ENCODE data around the gene PGM1. TPM values are rescaled to one million over a fixed set of nuclear protein-coding genes. Genes with fewer than 3 reads are reported as not detected.

PGM1 gene
- total RNA-seq, 1 experiment from 2014 or later: 77.2 TPM

DNA sequence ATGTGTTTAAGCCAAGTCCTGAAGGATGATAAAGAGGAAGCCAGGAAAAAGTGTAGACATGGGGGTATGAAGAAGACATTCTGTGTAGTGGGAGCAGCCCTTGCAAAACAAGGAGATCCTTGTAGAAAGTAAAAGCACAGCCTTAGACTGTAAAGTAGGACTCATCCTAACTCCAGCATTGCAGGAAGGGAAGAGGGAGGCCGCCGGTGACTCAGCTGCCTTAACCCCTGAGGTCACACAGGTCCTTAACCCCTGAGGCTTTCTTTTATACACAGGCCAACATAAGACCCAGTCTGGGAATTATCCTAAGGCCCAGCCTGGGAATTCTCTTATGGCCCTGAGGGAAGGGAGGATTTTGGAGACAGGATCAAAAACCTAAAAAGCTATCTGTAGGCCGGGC, 18.0 kb downstream of the PGM1 start:
- peak; percentile 69; the same call in 1 of the 2 replicates for ATAC-seq

DNA sequence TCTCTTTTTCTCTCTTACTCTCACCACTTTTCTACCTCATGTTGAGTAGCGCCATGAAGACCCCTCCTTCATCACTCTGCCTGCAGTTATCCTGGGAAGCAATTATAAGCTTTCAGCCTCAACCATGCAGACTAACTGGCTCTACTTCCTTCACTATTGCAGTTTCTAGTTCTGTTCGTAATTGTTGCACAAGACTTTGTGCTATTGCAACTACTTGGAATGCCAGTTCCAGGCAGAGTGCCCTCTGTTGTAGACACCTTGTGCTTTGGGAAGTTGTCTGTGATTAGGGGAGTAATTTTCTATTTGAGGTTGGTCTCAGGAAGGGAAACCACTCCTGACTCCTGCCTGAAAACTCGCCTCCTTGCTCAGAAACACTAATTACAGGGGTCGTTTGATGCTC, 19.4 kb downstream of the PGM1 start:
- no TSS peak for BruUV-seq (replicated peaks)
- in situ Hi-C loops (cut with HindIII; ENCODE audit: low pct_unique_long_range_greater_than_20kb, low sequenced_read_pairs): no loop called here
- CTCF ChIA-PET: interaction anchor here (1.1 kb wide), 1 partner anchor 79 kb away, joined by 4 read pairs; no protein-coding TSS in a partner anchor

More for the DNA sequence above, 18.0 kb downstream of the PGM1 start:
- BruUV-seq (replicated peaks): no TSS peak
- Histone ChIP-seq H3K36me3 (ENCODE audit: control insufficient read depth, insufficient read depth, low read length) (no peaks in the 10 kb centered on the region), H3K27me3 (ENCODE audit: control insufficient read depth, insufficient read depth, low read length) (no peaks in the 10 kb centered on the region), H3K4me3 (ENCODE audit: low read depth in 2 of 2, low read length in 2 of 2) (no peak overlapping the region), H3K4me1 (ENCODE audit: control insufficient read depth, insufficient read depth, low read length) (peaks cover 12% of the 10 kb centered on the region), H3K27ac (ENCODE audit: low read length) (no peak overlapping the region), H3K9me3 (ENCODE audit: control insufficient read depth, insufficient read depth, low read depth, low read length) (no peaks in the 10 kb centered on the region)
- in situ Hi-C loops (cut with HindIII; ENCODE audit: low pct_unique_long_range_greater_than_20kb, low sequenced_read_pairs): no loop called here
- intact Hi-C loops (cut with micrococcal nuclease; ENCODE audit: unreplicated experiment): no loop called here
- DNase-seq (ENCODE audit: low read depth, low spot score): no peak
- ChIA-PET CTCF (no interaction called here), POLR2A (interaction anchor here (0.6 kb wide), 1 partner anchor 36 kb away, joined by 3 read pairs; no protein-coding TSS in a partner anchor)
- TF ChIP-seq SIN3A (IDR thresholded peaks at IDR 0.05; ENCODE audit: borderline replicate concordance, insufficient read depth, low read depth, low read length): no peak
- TF ChIP-seq, protein P1, sequence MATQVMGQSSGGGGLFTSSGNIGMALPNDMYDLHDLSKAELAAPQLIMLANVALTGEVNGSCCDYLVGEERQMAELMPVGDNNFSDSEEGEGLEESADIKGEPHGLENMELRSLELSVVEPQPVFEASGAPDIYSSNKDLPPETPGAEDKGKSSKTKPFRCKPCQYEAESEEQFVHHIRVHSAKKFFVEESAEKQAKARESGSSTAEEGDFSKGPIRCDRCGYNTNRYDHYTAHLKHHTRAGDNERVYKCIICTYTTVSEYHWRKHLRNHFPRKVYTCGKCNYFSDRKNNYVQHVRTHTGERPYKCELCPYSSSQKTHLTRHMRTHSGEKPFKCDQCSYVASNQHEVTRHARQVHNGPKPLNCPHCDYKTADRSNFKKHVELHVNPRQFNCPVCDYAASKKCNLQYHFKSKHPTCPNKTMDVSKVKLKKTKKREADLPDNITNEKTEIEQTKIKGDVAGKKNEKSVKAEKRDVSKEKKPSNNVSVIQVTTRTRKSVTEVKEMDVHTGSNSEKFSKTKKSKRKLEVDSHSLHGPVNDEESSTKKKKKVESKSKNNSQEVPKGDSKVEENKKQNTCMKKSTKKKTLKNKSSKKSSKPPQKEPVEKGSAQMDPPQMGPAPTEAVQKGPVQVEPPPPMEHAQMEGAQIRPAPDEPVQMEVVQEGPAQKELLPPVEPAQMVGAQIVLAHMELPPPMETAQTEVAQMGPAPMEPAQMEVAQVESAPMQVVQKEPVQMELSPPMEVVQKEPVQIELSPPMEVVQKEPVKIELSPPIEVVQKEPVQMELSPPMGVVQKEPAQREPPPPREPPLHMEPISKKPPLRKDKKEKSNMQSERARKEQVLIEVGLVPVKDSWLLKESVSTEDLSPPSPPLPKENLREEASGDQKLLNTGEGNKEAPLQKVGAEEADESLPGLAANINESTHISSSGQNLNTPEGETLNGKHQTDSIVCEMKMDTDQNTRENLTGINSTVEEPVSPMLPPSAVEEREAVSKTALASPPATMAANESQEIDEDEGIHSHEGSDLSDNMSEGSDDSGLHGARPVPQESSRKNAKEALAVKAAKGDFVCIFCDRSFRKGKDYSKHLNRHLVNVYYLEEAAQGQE (IDR thresholded peaks at IDR 0.05; ENCODE audit: insufficient read depth in 1 of 2, low read depth in 2 of 2, low read length in 1 of 2): no peak
- TF ChIP-seq TCF7L2 (IDR thresholded peaks at IDR 0.05; ENCODE audit: low read depth, low read length): no peak
- TF ChIP-seq POLR2AphosphoS5 (IDR thresholded peaks at IDR 0.05; ENCODE audit: low read depth, low read length): no peak
- TF ChIP-seq, protein P2, sequence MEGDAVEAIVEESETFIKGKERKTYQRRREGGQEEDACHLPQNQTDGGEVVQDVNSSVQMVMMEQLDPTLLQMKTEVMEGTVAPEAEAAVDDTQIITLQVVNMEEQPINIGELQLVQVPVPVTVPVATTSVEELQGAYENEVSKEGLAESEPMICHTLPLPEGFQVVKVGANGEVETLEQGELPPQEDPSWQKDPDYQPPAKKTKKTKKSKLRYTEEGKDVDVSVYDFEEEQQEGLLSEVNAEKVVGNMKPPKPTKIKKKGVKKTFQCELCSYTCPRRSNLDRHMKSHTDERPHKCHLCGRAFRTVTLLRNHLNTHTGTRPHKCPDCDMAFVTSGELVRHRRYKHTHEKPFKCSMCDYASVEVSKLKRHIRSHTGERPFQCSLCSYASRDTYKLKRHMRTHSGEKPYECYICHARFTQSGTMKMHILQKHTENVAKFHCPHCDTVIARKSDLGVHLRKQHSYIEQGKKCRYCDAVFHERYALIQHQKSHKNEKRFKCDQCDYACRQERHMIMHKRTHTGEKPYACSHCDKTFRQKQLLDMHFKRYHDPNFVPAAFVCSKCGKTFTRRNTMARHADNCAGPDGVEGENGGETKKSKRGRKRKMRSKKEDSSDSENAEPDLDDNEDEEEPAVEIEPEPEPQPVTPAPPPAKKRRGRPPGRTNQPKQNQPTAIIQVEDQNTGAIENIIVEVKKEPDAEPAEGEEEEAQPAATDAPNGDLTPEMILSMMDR (IDR thresholded peaks at IDR 0.05): no peak

More for the DNA sequence above, 19.4 kb downstream of the PGM1 start:
- no peak for TF ChIP-seq TCF7L2 (IDR thresholded peaks at IDR 0.05; ENCODE audit: low read depth, low read length)
- TF ChIP-seq POLR2AphosphoS5 (IDR thresholded peaks at IDR 0.05; ENCODE audit: low read depth, low read length): no peak
- TF ChIP-seq, protein P2 (IDR thresholded peaks at IDR 0.05): no peak
- TF ChIP-seq SIN3A (IDR thresholded peaks at IDR 0.05; ENCODE audit: borderline replicate concordance, insufficient read depth, low read depth, low read length): no peak
- TF ChIP-seq, protein P1 (IDR thresholded peaks at IDR 0.05; ENCODE audit: insufficient read depth in 1 of 2, low read depth in 2 of 2, low read length in 1 of 2): no peak
- Histone ChIP-seq H3K4me3 (ENCODE audit: low read depth in 2 of 2, low read length in 2 of 2) (no peak overlapping the region), H3K27ac (ENCODE audit: low read length) (no peak overlapping the region), H3K27me3 (ENCODE audit: control insufficient read depth, insufficient read depth, low read length) (no peaks in the 10 kb centered on the region), H3K36me3 (ENCODE audit: control insufficient read depth, insufficient read depth, low read length) (no peaks in the 10 kb centered on the region), H3K9me3 (ENCODE audit: control insufficient read depth, insufficient read depth, low read depth, low read length) (no peaks in the 10 kb centered on the region), H3K4me1 (ENCODE audit: control insufficient read depth, insufficient read depth, low read length) (peaks cover 12% of the 10 kb centered on the region)
- POLR2A ChIA-PET: no interaction called here
- DNase-seq (ENCODE audit: low read depth, low spot score): no peak
- intact Hi-C loops (cut with micrococcal nuclease; ENCODE audit: unreplicated experiment): no loop called here
- ATAC-seq: no peak

All from Panc1 (cell line).